ENCODE data around the gene ZNF81.

GRCh38 chrX:47873123-47873522, 36.4 kb downstream of the ZNF81 start:
- no peak for TF ChIP-seq POLR2A (IDR thresholded peaks at IDR 0.05; ENCODE audit: low read depth, low read length)
- no peak for TF ChIP-seq POLR2AphosphoS5 (IDR thresholded peaks at IDR 0.05; ENCODE audit: low read depth, low read length)
- no peak for TF ChIP-seq TAF1 (IDR thresholded peaks at IDR 0.05; ENCODE audit: borderline replicate concordance, low read depth, low read length)
